Activated gamma-delta T cell (primary cell): ENCODE measurements around the gene DCHS2.
A peak's percentile ranks its signal among the peaks of the same experiment; 100 is the strongest.

Source experiments
- DNase-seq: peaks from one replicate; lab custom pipeline; 2025; lab: John Stamatoyannopoulos, UW
- total RNA-seq, 2 donors: gene quantifications; one replicate each; lab custom pipeline; 2026; lab: John Stamatoyannopoulos, UW

Gene DCHS2, protein sequence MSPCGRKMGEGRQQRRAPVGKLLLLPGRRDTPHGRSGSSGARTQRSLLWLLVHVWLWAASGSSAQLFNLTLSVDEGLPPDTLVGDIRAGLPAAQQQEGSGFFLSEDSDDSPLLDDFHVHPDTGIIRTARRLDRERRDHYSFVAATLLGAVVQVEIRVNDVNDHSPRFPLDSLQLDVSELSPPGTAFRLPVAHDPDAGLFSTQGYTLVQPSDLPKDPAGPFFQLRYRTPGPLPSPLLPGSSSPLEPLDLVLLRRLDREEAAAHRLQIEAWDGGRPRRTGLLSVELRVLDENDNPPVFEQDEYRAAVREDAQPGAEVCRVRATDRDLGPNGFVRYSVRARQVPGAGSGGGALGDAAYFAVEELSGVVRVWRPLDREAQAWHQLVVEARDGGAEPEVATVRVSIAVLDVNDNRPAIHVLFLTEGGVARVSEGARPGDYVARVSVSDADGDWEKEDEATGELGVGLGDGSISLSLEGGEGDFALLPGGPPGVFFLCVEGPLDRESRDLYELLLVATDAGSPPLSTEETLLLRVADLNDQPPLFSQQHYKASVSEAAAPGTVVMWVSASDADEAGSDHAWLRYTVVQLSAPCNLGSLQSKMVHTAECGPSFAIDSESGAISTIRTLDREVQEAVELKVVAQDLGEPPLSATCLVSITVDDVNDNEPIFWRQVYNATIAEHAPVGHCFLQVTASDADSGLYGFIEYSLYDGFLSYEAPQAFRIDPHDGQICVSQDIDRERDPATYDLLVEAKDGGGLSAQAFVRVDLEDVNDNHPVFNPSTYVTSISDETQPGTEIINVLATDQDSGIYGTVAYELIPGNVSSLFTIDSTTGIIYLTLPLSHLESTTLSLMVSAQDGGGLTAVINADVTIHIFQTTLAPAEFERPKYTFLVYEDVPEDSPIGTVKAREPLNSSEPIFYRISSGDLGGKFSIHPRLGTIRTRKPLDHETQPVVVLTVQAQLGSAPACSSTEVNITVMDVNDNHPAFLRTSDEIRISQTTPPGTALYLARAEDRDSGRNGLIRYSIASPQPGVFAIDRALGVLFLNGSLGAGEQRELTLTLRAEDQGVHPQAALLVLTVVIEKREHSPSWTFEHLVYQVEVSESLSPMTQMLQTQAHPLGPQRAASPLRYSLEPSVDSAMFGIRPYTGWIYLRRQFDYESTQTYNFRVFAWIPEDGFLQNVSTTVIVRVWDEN (N-terminal part only)
- total RNA-seq, result 0.05 to 0.13 reads per million in 2 donors

DNA sequence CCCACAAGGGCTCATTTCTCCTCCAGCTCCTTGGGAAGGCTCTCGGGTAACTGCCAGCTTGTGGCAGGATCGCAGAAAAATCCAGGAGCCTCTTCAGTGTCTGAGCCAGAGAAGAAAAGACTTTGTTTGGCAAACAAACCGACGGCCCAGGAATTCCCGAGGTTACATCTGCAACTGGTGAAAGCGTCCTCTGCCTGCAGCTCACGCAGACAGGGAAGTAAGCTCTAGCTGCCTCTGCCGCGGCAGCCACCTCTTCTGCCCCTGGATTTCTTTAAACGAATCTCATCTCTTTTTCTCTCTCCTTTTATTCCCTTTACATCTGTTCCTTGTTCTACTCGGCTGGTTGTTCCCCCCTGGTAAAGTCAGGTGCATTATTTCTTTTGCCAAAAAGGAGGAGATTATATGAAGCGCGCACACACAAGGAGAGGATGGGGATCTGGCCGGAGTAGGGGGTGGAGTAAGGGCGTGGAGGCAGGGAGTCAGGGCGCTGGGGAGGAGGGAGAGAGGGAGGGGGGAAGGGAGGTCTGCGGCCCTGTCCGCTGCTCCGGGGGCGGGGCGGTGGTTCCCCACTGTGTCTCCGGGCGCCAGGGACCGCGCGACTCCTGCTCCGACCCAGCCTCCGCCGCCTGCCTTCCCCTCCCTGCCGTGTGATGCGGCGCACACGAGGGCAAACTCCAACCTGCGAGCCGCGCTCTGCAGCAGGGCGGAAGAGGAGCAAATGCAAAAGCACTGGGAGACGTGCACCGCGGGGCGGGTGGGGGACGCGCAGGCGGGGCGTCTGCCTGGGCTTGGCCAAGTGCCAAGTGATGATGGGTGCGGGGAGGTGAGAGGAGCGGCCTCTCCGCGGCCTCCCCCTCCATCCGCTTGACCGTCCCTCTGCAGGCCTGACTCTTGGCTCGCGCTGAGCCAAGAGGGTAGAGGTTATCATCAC, at the start of gene DCHS2:
Gene DCHS2 (minus strand): TSS at position 459 of the 931 bp plus-strand sequence. CDS start 444 bp downstream, at position 15.
- DNase-seq, result peak; percentile 2

DNA sequence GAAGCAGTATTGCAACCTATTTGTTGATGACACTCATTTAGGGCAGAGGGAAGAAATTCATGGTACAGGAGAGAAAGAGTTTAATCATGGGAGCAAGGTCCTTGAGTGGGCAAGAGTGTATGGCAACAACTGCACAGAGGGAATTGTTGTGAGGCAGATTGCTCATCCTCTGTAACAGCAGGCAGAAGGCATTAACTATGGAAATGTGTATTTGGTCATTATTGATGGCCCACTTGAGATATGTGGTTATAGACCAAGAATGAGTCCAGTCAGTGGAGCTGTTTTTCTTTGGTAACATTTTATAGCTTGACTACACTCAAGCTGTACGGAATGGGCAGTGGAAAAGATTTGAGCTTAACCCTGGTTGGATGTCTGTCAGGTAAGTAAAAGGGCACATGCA, 42.7 kb upstream of the DCHS2 start:
- no peak for DNase-seq

DNA sequence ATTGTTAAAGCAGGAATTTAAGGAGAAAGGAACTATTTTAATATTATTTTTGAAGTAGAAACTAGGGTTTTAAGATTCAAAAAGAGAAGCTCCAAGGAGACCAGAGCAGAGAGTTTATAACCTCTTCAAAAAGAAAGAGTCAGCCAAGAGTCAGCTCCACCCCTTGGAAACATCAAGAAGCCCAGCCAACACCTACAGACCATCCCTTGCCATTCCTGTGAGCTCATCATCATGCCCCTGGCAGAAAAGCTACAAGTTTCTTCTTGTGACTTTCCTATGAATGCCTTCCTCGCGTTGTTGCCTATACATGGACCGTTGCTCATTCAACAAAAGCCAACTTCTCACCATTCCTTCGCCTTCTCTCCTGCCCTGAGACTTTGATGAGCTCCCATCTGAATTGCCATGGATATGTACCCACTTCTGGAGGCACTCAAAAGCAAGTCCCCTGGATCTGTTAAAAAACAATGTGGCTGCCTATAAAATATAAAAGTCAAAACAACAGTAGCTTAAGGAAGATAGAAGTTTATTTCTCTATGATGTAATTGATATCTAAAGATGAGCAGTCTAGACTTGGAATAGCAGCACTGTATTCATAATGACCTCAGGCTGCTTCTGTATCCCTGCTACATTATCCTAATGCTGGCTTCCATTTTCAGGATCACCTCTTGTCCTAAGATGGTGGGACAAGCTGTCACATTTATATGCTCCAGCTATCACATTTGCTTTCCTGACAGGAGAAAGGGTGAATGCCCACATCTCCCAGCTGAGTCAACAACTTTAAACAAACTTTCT, 38.3 kb upstream of the DCHS2 start:
- DNase-seq, result no peak

DNA sequence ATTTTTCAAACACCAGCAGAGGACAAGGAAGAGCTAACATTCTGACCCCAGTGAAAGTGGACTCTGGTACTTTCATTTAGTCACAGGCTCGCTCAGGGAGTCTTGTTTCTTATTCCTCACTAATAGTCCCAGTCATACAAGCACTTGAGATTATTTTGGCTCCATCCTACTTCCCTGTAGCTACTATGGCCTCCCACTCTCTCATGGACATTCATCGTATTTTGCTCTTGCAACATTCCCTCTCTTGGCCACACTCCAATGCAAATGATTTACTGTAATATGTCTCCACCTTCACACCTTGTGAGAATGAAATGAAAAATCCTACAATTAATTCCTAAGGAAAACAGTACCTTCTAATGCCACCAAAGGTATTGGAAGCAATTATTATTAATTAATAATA, 37.3 kb upstream of the DCHS2 start:
- no peak for DNase-seq

DNA sequence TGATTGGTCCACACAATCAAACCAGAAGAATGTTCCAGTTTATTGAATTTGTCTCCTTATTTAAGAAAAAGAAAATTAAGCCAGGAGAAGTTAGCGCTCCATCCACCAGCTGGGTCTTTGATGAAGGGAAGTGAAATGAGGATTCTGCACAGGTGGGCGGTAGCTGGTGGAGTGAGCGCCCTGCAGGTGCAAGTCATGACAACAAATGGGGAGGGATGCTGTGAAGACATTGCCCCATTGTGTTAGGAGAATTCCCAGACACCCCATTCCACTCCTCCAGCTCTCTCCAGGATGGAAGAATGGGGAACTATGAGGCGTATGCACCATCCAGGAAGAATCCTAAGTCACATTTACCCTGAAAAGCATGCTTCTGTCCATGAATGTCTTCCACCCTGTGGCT, 35.7 kb upstream of the DCHS2 start:
- DNase-seq, result no peak

- no peak for DNase-seq
Measured at GRCh38 chr4:154526151-154526550, 34.6 kb upstream of the DCHS2 start.

GRCh38 chr4:154521607-154522006, 30.0 kb upstream of the DCHS2 start:
- DNase-seq, result no peak

DNA sequence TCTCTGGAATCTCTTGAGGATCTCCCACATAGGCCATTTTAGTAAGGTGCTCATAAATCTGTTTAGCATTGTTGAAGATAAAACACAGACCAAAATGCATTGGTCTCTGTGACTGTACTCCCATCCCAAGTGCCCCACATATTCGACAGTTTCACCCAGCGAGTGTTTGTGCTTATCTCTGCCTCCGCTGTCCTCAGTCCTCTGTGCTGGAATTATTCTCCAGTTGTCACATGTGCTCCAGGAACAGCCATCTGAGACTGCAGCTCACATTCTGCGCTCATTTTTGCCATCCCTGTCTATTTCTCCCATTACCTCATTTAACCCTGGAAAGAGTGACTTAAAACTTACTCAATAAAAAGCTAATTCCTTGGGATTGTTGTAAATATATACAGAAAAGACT, 27.6 kb upstream of the DCHS2 start:
- no peak for DNase-seq

DNA sequence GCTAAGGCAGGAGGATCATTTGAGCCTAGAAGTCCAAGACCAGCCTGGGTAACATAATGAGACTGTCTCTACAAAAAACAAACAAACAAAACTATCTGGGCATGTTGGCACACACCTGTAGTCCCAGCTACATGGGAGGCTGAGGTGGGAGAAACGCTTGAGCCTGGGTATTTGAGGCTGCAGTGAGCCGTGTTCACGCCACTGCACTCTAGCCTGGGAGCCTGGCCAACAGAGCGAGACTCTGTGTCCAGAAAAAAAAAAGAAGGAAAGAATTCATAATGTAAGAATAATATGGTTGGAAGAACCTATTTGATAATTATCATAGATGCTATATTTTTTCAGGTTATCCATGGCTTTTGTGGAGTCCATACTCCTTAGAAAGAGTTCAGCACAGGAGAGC, 26.0 kb upstream of the DCHS2 start:
- DNase-seq, result no peak

GRCh38 chr4:154516318-154517029, 24.9 kb upstream of the DCHS2 start:
- no peak for DNase-seq

DNA sequence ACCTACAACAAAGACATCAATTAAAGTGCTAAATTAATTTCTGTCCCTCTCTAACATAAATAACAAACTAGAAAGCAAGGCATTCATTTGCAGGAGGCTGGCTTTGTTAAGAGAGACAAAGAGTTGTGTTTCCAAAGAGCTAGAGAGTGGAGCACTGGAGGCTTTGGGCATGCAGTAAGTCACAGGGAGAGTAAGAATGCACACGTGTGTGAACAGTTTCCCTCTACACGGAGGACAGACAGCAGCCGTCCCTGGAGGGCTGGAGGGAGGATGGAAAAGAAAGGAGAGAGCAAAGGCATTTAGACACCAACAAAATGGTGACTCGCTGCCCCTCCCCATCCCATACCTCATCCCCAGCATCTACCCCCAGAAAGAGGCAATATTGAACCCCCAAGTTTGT, 20.4 kb upstream of the DCHS2 start:
- no peak for DNase-seq

DNA sequence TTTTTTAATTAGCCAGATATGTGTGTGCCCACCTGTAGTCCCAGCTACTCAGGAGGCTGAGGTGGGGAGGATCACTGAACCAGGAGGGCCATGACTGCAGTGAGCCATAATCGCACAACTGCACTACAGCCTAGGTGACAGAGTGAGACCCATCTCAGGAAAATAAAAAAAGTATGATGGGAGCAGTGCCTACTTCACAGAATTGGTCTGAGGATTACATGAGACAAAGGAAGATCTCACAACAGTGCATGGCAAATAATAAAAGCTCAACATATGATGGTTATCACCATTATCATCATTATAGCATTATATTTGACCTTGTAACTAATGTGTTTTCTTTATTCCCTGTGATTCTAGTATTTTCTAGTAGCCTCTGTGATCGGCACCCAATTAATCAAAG, 19.9 kb upstream of the DCHS2 start:
- no peak for DNase-seq

DNA sequence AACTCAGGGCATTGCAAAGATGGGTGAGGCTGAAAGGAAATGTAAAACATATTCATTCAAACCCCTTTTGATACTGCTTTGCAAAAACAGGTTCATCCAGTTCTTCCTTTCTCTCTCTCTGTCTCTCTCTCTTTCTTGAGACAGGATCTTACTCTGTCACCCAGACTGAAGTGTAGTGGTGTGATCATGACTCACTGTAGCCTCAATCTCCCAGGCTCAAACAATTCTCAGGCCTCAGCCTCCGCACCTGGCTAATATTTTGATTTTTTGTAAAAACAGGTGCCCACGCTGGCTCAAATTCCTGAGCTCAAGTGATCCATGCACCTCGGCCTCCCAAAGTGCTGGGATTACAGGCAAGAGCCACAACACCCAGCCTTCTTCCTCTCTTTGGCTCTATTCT, 15.6 kb upstream of the DCHS2 start:
- no peak for DNase-seq

DNA sequence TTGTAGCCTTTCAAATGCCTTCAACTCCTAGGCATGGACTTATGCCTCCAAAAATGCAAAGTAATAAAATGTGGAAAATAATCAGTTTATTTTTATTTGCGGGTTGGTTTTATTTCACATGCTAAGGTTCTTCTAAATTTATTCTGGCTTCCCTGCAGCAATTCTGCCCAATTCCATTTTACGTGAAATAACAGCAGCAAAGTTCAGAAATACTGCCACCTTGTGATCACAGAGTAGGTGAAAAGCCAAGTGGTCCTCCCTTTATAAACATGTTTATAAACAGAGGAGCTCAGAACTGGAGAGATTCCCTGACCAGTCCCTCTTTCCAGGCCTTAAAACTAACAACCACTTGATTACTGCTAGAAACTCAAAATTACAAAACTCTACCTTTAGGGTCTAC, 14.7 kb upstream of the DCHS2 start:
- DNase-seq, result no peak

- no peak for DNase-seq
Measured at GRCh38 chr4:154503598-154503997, 12.0 kb upstream of the DCHS2 start.

DNA sequence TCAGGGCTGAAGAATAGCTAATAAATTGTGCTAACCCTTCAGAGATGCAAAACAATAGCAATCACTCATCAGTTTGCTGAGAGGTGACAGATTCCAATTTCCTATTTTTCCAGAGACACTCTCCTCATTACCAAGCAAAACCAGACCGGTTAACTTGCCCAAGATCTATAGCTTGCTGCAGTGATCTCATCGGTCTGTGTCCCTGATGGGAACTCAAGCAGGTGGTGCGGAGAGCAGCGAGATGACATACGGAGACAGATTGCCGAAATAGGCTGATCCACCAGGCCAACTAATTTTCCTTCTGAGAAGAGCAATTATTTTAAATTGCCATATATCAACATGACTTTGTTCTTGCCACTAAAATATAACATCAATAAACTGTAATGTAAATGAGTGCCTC, 10.5 kb upstream of the DCHS2 start:
- no peak for DNase-seq

GRCh38 chr4:154497889-154498288, 6.3 kb upstream of the DCHS2 start:
- DNase-seq, result no peak

GRCh38 chr4:154495867-154496266, 4.3 kb upstream of the DCHS2 start:
- DNase-seq, result no peak

DNA sequence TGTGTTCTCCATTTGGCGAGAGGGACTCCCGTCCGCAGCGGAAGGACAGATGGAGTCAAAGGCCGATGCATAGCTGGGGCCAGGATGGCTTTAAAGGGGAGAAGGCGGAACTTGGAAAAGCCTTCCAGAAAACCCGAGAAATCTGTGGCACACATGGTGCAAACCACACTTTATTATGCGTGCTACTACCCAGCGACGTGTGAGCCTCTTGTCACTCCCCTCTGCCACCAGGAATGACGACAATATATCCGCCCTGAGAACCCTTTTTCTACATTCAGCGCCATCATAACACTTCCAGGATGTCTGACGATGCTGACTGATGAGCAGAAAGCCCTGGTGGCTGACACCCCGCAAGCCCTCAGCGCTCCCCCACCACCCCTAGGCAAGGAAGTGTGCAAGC, 689 bp upstream of the DCHS2 start:
- no peak for DNase-seq
